ENCODE data around the gene DTNB. TPM values are rescaled to one million over a fixed set of nuclear protein-coding genes. Genes with fewer than 3 reads are reported as not detected.
"Not testable (repeated sequence)": the region's sequence is repeated elsewhere in the genome, so short reads cannot be mapped to it uniquely, and the experiment has no call there.

Gene DTNB
- total and polyA plus RNA-seq, 4 experiments from 2014 or later = 18.0 to 45.3 (median 33.2) TPM

GRCh38 chr2:25539136-25539535, 134.2 kb downstream of the DTNB start:
- Histone ChIP-seq H3K4me1 (ENCODE audit: insufficient read depth, low read length) (no peaks in the 10 kb centered on the region), H3K9me3 (ENCODE audit: control insufficient read depth in 1 of 2, low read length in 2 of 2) (no peaks in the 10 kb centered on the region), H3K27ac (ENCODE audit: low read depth, low read length) (no peak overlapping the region), H3K4me3 (ENCODE audit: low read length in 2 of 2) (no peak overlapping the region), H3K27me3 (ENCODE audit: insufficient read depth, low read length) (no peaks in the 10 kb centered on the region), H3K36me3 (ENCODE audit: insufficient read depth, low read length) (no peaks in the 10 kb centered on the region)
- CTCF ChIA-PET (ENCODE audit: partially characterized antibody) = interaction anchor here (0.6 kb wide), 1 partner anchor 1051 kb away, joined by 3 read pairs; no protein-coding TSS in a partner anchor
- H3K36me3 Mint-ChIP-seq = peaks cover 2 to 5% of the 10 kb centered on the region in 2 donors
- no peak overlapping the region for H3K4me3 Mint-ChIP-seq
- H3K4me1 Mint-ChIP-seq = no peaks in the 10 kb centered on the region
- peak overlapping the region in 1 of 7 donors; percentile 34 for H3K27ac Mint-ChIP-seq
- peaks cover 0 to 1% (median 0%) of the 10 kb centered on the region in 8 donors for H3K9me3 Mint-ChIP-seq
- no peak for DNase-seq
- H3K27me3 Mint-ChIP-seq = no peaks in the 10 kb centered on the region
- intact Hi-C loops (cut with micrococcal nuclease) = no loop called here
- POLR2A ChIA-PET (ENCODE audit: partially characterized antibody) = no interaction called here

GRCh38 chr2:25537526-25537925, 135.9 kb downstream of the DTNB start:
- H3K36me3 ChIP-seq (ENCODE audit: insufficient read depth, low read length) = no peaks in the 10 kb centered on the region
- no peak overlapping the region for H3K27ac ChIP-seq (ENCODE audit: low read depth, low read length)
- POLR2A ChIA-PET (ENCODE audit: partially characterized antibody) = no interaction called here
- H3K27ac Mint-ChIP-seq = peak overlapping the region in 1 of 7 donors; percentile 3
- no peak overlapping the region for H3K4me3 Mint-ChIP-seq
- peaks cover 0 to 1% (median 0%) of the 10 kb centered on the region in 8 donors for H3K9me3 Mint-ChIP-seq
- intact Hi-C loops (cut with micrococcal nuclease) = no loop called here
- DNase-seq = no peak
- H3K9me3 ChIP-seq (ENCODE audit: control insufficient read depth in 1 of 2, low read length in 2 of 2) = no peaks in the 10 kb centered on the region
- peaks cover 4 to 7% of the 10 kb centered on the region in 2 donors for H3K36me3 Mint-ChIP-seq
- no peaks in the 10 kb centered on the region for H3K27me3 ChIP-seq (ENCODE audit: insufficient read depth, low read length)
- no peaks in the 10 kb centered on the region for H3K27me3 Mint-ChIP-seq
- peaks cover 0 to 3% (median 0%) of the 10 kb centered on the region in 4 donors for H3K4me1 Mint-ChIP-seq
- CTCF ChIA-PET (ENCODE audit: partially characterized antibody) = interaction anchor here (0.8 kb wide), 1 partner anchor 13 kb away, joined by 3 read pairs; no protein-coding TSS in a partner anchor
- no peak overlapping the region for H3K4me3 ChIP-seq (ENCODE audit: low read length in 2 of 2)
- H3K4me1 ChIP-seq (ENCODE audit: insufficient read depth, low read length) = no peaks in the 10 kb centered on the region

- H3K4me1 ChIP-seq (ENCODE audit: insufficient read depth, low read length); H3K4me3 ChIP-seq (ENCODE audit: low read length in 2 of 2); CTCF ChIA-PET (ENCODE audit: partially characterized antibody); H3K27me3 Mint-ChIP-seq; H3K9me3 Mint-ChIP-seq; H3K27ac Mint-ChIP-seq; H3K36me3 ChIP-seq (ENCODE audit: insufficient read depth, low read length); H3K27ac ChIP-seq (ENCODE audit: low read depth, low read length); H3K27me3 ChIP-seq (ENCODE audit: insufficient read depth, low read length); H3K4me3 Mint-ChIP-seq; DNase-seq; H3K4me1 Mint-ChIP-seq; POLR2A ChIA-PET (ENCODE audit: partially characterized antibody); intact Hi-C loops (cut with micrococcal nuclease); H3K9me3 ChIP-seq (ENCODE audit: control insufficient read depth in 1 of 2, low read length in 2 of 2): not testable (repeated sequence)
- H3K36me3 Mint-ChIP-seq = peaks cover 8 to 10% of the 10 kb centered on the region in 2 donors
Observed at GRCh38 chr2:25535411-25536289, 137.7 kb downstream of the DTNB start.

DNA sequence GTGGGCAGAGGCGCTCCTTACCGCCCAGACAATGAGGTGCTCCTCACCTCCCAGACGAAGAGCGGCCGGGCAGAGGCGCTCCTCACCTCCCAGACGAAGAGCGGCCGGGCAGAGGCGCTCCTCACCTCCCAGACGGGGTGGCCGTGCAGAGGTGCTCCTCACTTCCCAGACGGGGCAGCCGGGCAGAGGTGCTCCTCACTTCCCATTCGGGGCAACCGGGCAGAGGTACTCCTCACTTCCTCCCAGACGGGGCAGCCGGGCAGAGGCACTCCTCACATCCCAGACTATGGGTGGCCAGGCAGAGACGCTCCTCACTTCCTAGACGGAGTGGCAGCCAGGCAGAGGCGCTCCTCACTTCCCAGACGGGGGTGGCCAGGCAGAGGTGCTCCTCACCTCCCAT, 138.4 kb downstream of the DTNB start:
- H3K4me1 Mint-ChIP-seq; H3K9me3 ChIP-seq (ENCODE audit: control insufficient read depth in 1 of 2, low read length in 2 of 2); H3K27ac Mint-ChIP-seq; H3K27me3 ChIP-seq (ENCODE audit: insufficient read depth, low read length); POLR2A ChIA-PET (ENCODE audit: partially characterized antibody); H3K27ac ChIP-seq (ENCODE audit: low read depth, low read length); H3K4me3 ChIP-seq (ENCODE audit: low read length in 2 of 2); H3K9me3 Mint-ChIP-seq; H3K27me3 Mint-ChIP-seq; H3K4me3 Mint-ChIP-seq; H3K4me1 ChIP-seq (ENCODE audit: insufficient read depth, low read length); H3K36me3 ChIP-seq (ENCODE audit: insufficient read depth, low read length); intact Hi-C loops (cut with micrococcal nuclease); DNase-seq; CTCF ChIA-PET (ENCODE audit: partially characterized antibody): not testable (repeated sequence)
- peaks cover 8 to 10% of the 10 kb centered on the region in 2 donors for H3K36me3 Mint-ChIP-seq

- peaks cover 10 to 15% of the 10 kb centered on the region in 2 donors for H3K36me3 Mint-ChIP-seq
- H3K27ac Mint-ChIP-seq = no peak overlapping the region
- CTCF ChIA-PET (ENCODE audit: partially characterized antibody) = no interaction called here
- no peak for DNase-seq
- H3K4me3 Mint-ChIP-seq = no peak overlapping the region
- H3K4me1 Mint-ChIP-seq = peaks cover 2 to 9% (median 7%) of the 10 kb centered on the region in 4 donors
- Histone ChIP-seq H3K9me3 (ENCODE audit: control insufficient read depth in 1 of 2, low read length in 2 of 2) (no peaks in the 10 kb centered on the region), H3K4me1 (ENCODE audit: insufficient read depth, low read length) (peaks cover 5% of the 10 kb centered on the region), H3K27ac (ENCODE audit: low read depth, low read length) (no peak overlapping the region), H3K27me3 (ENCODE audit: insufficient read depth, low read length) (no peaks in the 10 kb centered on the region), H3K36me3 (ENCODE audit: insufficient read depth, low read length) (no peaks in the 10 kb centered on the region), H3K4me3 (ENCODE audit: low read length in 2 of 2) (no peak overlapping the region)
- no peaks in the 10 kb centered on the region for H3K27me3 Mint-ChIP-seq
- POLR2A ChIA-PET (ENCODE audit: partially characterized antibody) = no interaction called here
- intact Hi-C loops (cut with micrococcal nuclease) = no loop called here
- H3K9me3 Mint-ChIP-seq = peaks cover 0 to 1% (median 0%) of the 10 kb centered on the region in 8 donors
Observed at GRCh38 chr2:25534455-25534854, 138.9 kb downstream of the DTNB start.

- H3K4me3 Mint-ChIP-seq; H3K36me3 ChIP-seq (ENCODE audit: insufficient read depth, low read length); H3K27ac Mint-ChIP-seq; DNase-seq; H3K4me1 Mint-ChIP-seq; H3K9me3 Mint-ChIP-seq; H3K27me3 ChIP-seq (ENCODE audit: insufficient read depth, low read length); intact Hi-C loops (cut with micrococcal nuclease); H3K27ac ChIP-seq (ENCODE audit: low read depth, low read length); H3K4me3 ChIP-seq (ENCODE audit: low read length in 2 of 2); POLR2A ChIA-PET (ENCODE audit: partially characterized antibody); H3K9me3 ChIP-seq (ENCODE audit: control insufficient read depth in 1 of 2, low read length in 2 of 2); H3K27me3 Mint-ChIP-seq; CTCF ChIA-PET (ENCODE audit: partially characterized antibody); H3K4me1 ChIP-seq (ENCODE audit: insufficient read depth, low read length): not testable (repeated sequence)
- H3K36me3 Mint-ChIP-seq = peaks cover 13 to 22% of the 10 kb centered on the region in 2 donors
Observed at GRCh38 chr2:25533771-25534170, 139.6 kb downstream of the DTNB start.

GRCh38 chr2:25532521-25532920, 140.9 kb downstream of the DTNB start:
- Mint-ChIP-seq H3K4me1 (peaks cover 2 to 9% (median 7%) of the 10 kb centered on the region in 4 donors), H3K27me3 (no peaks in the 10 kb centered on the region), H3K27ac (no peak overlapping the region), H3K9me3 (peaks cover 0 to 1% (median 0%) of the 10 kb centered on the region in 8 donors), H3K36me3 (peaks cover 15 to 22% of the 10 kb centered on the region in 2 donors), H3K4me3 (no peak overlapping the region)
- POLR2A ChIA-PET (ENCODE audit: partially characterized antibody) = no interaction called here
- Histone ChIP-seq H3K9me3 (ENCODE audit: control insufficient read depth in 1 of 2, low read length in 2 of 2) (no peaks in the 10 kb centered on the region), H3K4me1 (ENCODE audit: insufficient read depth, low read length) (peaks cover 5% of the 10 kb centered on the region), H3K27ac (ENCODE audit: low read depth, low read length) (no peak overlapping the region), H3K27me3 (ENCODE audit: insufficient read depth, low read length) (no peaks in the 10 kb centered on the region), H3K4me3 (ENCODE audit: low read length in 2 of 2) (no peak overlapping the region), H3K36me3 (ENCODE audit: insufficient read depth, low read length) (no peaks in the 10 kb centered on the region)
- DNase-seq = no peak
- intact Hi-C loops (cut with micrococcal nuclease) = no loop called here
- CTCF ChIA-PET (ENCODE audit: partially characterized antibody) = no interaction called here

Measured in CD4-positive, alpha-beta memory T cell (primary cell).